ENCODE results near the gene PHACTR1.

GRCh38 chr6:13113376-13113775 is 396.8 kb downstream of the PHACTR1 start:
- no peak for TF ChIP-seq RAD21 (IDR thresholded peaks at IDR 0.05; ENCODE audit: low read depth)
- TF ChIP-seq ZBTB7A (IDR thresholded peaks at IDR 0.05; ENCODE audit: low read depth): no peak
- TF ChIP-seq NFIC (IDR thresholded peaks at IDR 0.05): no peak

All from Ishikawa (cell line).